COLO829 (cell line): ENCODE data around the gene DIPK1B.
"Not testable (repeated sequence)": the region's sequence is repeated elsewhere in the genome, so short reads cannot be mapped to it uniquely, and the experiment has no call there.

ENCODE experiments used
- DNase-seq: peaks from one replicate; pipeline ENCODE4 v3.0.0; 2012; ENCODE audit warnings: low spot score

The DIPK1B gene

DNA sequence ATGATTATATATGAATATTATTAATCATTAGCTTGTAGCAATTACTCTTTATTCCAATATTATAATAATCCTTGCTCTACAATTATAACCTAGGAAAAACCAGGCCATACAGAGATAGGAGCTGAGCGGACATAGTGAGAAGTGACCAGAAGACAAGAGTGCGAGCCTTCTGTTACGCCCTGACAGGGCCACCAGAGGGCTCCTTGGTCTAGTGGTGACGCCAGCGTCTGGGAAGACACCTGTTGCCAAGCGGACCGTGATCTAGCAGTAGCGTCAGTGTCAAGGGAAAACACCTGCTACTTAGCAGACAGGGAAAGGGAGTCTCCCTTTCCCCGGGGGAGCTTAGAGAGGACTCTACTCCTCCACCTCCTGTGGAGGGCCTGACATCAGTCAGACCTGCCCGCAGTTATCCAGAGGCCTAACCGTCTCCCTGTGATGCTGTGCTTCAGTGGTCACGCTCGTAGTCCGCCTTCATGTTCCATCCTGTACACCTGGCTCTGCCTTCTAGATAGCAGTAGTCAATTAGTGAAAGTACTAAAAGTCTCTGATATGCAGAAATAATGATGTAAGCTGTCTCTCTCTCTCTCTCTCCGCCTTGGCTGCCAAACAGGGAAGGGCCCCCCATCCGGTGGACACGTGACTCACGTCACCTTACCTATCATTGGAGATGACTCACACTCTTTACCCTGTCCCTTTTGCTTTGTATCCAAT is 54.2 kb downstream of the DIPK1B start:
- DNase-seq = not testable (repeated sequence)

DNA sequence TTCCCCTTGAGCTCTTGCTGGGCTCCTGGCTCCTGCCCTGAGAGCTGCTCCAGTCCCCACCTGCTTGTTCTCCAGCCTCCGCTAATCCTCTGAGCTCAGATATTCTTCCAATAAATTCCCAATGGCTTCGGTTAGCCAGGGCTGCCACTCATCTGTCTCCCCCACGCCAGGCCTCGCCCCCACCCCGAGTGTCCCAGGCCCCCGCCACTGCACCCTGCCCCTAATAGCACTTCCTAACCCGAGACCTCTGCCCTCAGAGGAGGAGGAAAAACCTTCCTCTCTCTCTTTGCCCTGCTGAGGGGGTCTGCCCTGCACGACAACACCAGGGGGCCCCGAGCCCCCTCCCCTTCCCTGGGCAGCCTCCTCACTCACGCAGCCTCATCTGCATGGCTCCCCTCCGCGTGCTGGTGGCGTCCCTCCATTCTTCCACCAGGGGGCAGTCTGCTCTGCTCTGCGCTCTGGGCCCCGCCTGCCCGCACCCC is 57.4 kb downstream of the DIPK1B start:
- DNase-seq = peak; percentile 61

DNA sequence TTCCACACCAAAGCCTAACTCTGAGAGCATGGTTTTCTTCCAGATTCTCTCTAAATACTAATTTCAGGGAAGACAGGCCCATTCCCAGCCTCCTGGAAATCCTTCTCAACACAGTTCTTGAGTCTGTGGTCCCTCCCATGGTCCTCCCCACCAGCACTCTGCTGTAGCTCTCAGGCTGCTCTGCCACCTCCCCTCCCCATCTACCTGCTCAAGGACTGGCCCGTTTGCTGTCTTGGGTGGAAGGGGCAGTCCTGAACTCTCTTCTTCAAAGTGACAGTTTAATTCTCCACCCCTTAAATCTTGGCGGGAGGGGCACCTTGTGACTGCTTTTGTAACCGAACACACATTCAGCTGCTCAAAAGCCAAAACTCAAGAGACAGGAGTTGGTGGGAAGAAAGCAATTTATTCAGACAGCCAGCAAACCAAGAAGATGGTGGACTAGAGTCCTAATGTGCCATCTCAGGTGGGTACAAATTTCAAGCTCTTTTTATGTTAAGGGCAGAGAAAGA is 59.6 kb downstream of the DIPK1B start:
- no peak for DNase-seq

DNA sequence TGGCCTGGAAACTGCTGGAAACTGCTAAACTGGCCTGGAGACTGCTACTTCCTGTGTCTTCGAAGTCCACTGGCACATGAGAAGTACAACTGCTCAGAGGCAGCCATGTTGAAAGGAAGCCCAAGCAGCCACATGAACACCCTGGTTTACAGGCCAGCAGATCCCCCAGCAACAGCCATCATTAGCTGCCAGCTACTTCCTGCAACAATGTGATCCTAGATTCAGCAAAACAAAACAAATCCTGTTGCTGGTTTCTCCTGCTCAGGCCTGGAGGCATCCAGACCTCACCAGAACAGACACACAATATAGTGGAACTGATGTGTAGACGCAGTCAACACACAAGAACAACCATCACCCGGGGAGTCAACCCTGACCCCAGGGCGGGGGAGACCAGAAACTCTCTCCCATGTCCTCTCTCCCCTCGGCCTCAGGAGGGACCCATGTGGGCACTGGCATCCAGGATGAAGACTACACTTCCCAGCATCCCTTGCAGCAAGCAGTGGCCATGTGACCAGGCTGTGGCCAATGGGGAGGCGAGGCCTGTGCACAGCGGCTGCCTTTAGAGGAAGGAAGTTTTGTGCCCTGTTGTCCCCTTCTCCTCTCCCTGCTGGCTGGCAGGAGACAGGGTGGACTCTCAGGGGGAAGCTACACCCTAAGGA is 61.1 kb downstream of the DIPK1B start:
- peak; percentile 56 for DNase-seq
